ENCODE results near the gene MED15. TPM values are rescaled to one million over a fixed set of nuclear protein-coding genes. Genes with fewer than 3 reads are reported as not detected.

The MED15 gene
- total and polyA plus RNA-seq, 2 of the 4 experiments (the other 2 are of a cell fraction): 19.0 to 68.8 TPM

GRCh38 chr22:20514658-20515406 is 7.4 kb downstream of the MED15 start:
- Histone ChIP-seq H2BK120ac (ENCODE audit: low read depth, low read length) (no peak overlapping the region), H4K20me1 (ENCODE audit: insufficient read depth, low read length) (peaks cover 92% of the 10 kb centered on the region), H3K9me1 (ENCODE audit: insufficient read depth, low read length) (peaks cover 32% of the 10 kb centered on the region), H3K56ac (ENCODE audit: extremely low read depth, insufficient read depth, low read length) (no peak overlapping the region), H4K91ac (ENCODE audit: insufficient read depth, low read depth, low read length) (no peak overlapping the region), H2BK5ac (ENCODE audit: low read depth, low read length, poor library complexity, severe bottlenecking) (peak overlapping the region; percentile 47), H3K9me3 (ENCODE audit: control insufficient read depth, insufficient read depth, low read length) (no peaks in the 10 kb centered on the region), H2AK9ac (replicated peaks; ENCODE audit: low read depth, low read length, poor library complexity) (peak overlapping the region; percentile 58), H3K4me1 (ENCODE audit: control insufficient read depth, insufficient read depth, low read length) (peaks cover 24% of the 10 kb centered on the region), H2AK5ac (ENCODE audit: low read depth, low read length) (peak overlapping the region; percentile 33), H3K23ac (ENCODE audit: low read depth, low read length) (no peak overlapping the region), H3K4me3 (ENCODE audit: insufficient read depth, low read depth, low read length) (no peak overlapping the region), H3K27me3 (ENCODE audit: control insufficient read depth, insufficient read depth, low read length) (no peaks in the 10 kb centered on the region), H3K14ac (replicated peaks; ENCODE audit: low read depth, low read length) (no peak overlapping the region), H3K36me3 (ENCODE audit: control insufficient read depth, insufficient read depth, low read length) (peaks cover 28% of the 10 kb centered on the region), H3K27ac (ENCODE audit: insufficient read depth, low read length) (peak overlapping the region; percentile 49), H4K8ac (ENCODE audit: low read depth in 2 of 2, low read length in 2 of 2) (no peak overlapping the region), H3K18ac (ENCODE audit: low read depth, low read length) (no peak overlapping the region), H2AFZ (replicated peaks; ENCODE audit: low read length, poor library complexity) (no peak overlapping the region), H3K9ac (ENCODE audit: low read depth, low read length) (no peak overlapping the region), H2BK15ac (ENCODE audit: low read depth, low read length) (no peak overlapping the region), H3K79me1 (ENCODE audit: low read depth in 1 of 2, low read length in 2 of 2) (peaks cover 0 to 60% of the 10 kb centered on the region in 2 experiments; a peak in 3 of 4 replicates), H4K5ac (ENCODE audit: low read depth, low read length) (no peak overlapping the region), H2BK20ac (ENCODE audit: low read depth, low read length) (no peak overlapping the region), H3K4me2 (ENCODE audit: low read depth, low read length) (0 out of 2 replicates have a peak overlapping the region, but pooled peaks have one; percentile 17), H3K4ac (ENCODE audit: low read depth, low read length) (no peak overlapping the region; the same call in 1 of the 2 replicates)
- DNase-seq (peak; percentile 96), ATAC-seq (ENCODE audit: low read depth) (peak; percentile 80)
- ChIA-PET POLR2A (ENCODE audit: unreplicated experiment) (no interaction called here), CTCF (no interaction called here)
- intact Hi-C loops (cut with micrococcal nuclease): no loop called here
- no TSS peak for BruUV-seq (replicated peaks)
- WGBS, 2 experiments (ENCODE audit: extremely low coverage in 2 of 2, insufficient read length in 1 of 2): 80% methylated on average over 1 of the region's 6 CpGs; no CpG with 5 or more reads in 1 of the 2 experiments
- in situ Hi-C loops (cut with MboI; ENCODE audit: low sequenced_read_pairs): loop anchor here (5.0 kb wide), 1 partner anchor 42 kb away; no protein-coding TSS in a partner anchor
- dilution Hi-C loops (cut with HindIII; ENCODE audit: low sequenced_read_pairs, unreplicated experiment): no loop called here
- TF ChIP-seq CEBPB (IDR thresholded peaks at IDR 0.05; ENCODE audit: low read depth, low read length): peak; percentile 94
- no peak; the same call in 1 of the 2 replicates for TF ChIP-seq NFE2L2 (IDR thresholded peaks at IDR 0.05; ENCODE audit: low read depth, low read length)
- TF ChIP-seq MAZ (IDR thresholded peaks at IDR 0.05; ENCODE audit: borderline replicate concordance, low read depth, low read length): no peak
- TF ChIP-seq, protein P1, sequence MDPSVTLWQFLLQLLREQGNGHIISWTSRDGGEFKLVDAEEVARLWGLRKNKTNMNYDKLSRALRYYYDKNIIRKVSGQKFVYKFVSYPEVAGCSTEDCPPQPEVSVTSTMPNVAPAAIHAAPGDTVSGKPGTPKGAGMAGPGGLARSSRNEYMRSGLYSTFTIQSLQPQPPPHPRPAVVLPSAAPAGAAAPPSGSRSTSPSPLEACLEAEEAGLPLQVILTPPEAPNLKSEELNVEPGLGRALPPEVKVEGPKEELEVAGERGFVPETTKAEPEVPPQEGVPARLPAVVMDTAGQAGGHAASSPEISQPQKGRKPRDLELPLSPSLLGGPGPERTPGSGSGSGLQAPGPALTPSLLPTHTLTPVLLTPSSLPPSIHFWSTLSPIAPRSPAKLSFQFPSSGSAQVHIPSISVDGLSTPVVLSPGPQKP (IDR thresholded peaks at IDR 0.05; ENCODE audit: borderline replicate concordance, low read depth, low read length): no peak
- TF ChIP-seq CTCF (conservative IDR thresholded peaks at IDR 0.05; ENCODE audit: low read depth, low read length): no peak
- TF ChIP-seq FOS (IDR thresholded peaks at IDR 0.05; ENCODE audit: low read depth, low read length): peak; percentile 77
- TF ChIP-seq POLR2A (IDR thresholded peaks at IDR 0.05; ENCODE audit: low read depth, low read length): no peak
- peak; percentile 67 for TF ChIP-seq BHLHE40 (IDR thresholded peaks at IDR 0.05; ENCODE audit: low read depth, low read length)
- peak; percentile 27; the same call in 1 of the 2 replicates for TF ChIP-seq USF2 (IDR thresholded peaks at IDR 0.05; ENCODE audit: low read depth, low read length)
- no peak for TF ChIP-seq CHD1 (IDR thresholded peaks at IDR 0.05; ENCODE audit: low read depth, low read length)
- peak; percentile 49 for TF ChIP-seq RCOR1 (IDR thresholded peaks at IDR 0.05; ENCODE audit: insufficient replicate concordance, low read length)
- peak; percentile 5; the same call in 1 of the 2 replicates for TF ChIP-seq RAD21 (IDR thresholded peaks at IDR 0.05; ENCODE audit: low read length)
- peak; percentile 99 for TF ChIP-seq MXI1 (IDR thresholded peaks at IDR 0.05; ENCODE audit: borderline replicate concordance, low read depth, low read length)
- 0 out of 2 replicates have a peak, but pooled peaks have one; percentile 14 for TF ChIP-seq MAFK (IDR thresholded peaks at IDR 0.05; ENCODE audit: low read depth, low read length)

Data from IMR-90 (cell line).